Mammary epithelial cell (primary cell): Measurements from ENCODE around the gene HOMER2.

Experiments used
- EZH2 ChIP-seq: IDR thresholded peaks from 2 replicates; pipeline ENCODE4 v1.6.1; 2012; ENCODE audit warnings: low read length, inconsistent platforms, borderline replicate concordance
- TF ChIP-seq, protein P1 (sequence below), 2 donors: IDR thresholded peaks in 1 of 2; conservative IDR thresholded peaks in 1 of 2; 2 replicates each; pipeline ENCODE4 v1.5.1; 2011 to 2012; ENCODE audit warnings: inconsistent platforms in 2 of 2, low read length in 2 of 2, mild to moderate bottlenecking in 2 of 2, control low read depth in 1 of 2, low read depth in 1 of 2; ENCODE audit not compliant: insufficient read depth in 1 of 2; ENCODE audit errors: extremely low read depth in 1 of 2

DNA sequence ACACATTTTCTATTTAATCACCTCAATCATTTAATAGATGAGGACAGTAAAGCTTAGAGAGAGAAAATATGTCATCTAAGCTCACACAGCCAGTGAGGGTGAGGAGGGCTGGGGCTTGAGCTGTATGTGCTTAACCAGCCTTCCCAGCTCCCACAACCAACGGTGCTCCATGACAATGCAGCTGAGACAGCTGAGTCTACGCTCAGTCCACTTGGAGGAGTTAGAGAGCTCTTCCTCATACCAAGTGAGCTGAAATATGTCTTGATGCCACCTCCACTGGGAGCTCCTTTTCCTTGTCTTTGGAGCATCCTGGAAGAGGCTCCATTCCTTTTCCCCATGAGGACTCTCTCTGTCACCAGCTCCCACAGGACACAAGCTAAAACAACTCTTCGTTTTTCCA is 9.3 kb downstream of the HOMER2 start:
- no peak for TF ChIP-seq EZH2
- TF ChIP-seq, protein P1, sequence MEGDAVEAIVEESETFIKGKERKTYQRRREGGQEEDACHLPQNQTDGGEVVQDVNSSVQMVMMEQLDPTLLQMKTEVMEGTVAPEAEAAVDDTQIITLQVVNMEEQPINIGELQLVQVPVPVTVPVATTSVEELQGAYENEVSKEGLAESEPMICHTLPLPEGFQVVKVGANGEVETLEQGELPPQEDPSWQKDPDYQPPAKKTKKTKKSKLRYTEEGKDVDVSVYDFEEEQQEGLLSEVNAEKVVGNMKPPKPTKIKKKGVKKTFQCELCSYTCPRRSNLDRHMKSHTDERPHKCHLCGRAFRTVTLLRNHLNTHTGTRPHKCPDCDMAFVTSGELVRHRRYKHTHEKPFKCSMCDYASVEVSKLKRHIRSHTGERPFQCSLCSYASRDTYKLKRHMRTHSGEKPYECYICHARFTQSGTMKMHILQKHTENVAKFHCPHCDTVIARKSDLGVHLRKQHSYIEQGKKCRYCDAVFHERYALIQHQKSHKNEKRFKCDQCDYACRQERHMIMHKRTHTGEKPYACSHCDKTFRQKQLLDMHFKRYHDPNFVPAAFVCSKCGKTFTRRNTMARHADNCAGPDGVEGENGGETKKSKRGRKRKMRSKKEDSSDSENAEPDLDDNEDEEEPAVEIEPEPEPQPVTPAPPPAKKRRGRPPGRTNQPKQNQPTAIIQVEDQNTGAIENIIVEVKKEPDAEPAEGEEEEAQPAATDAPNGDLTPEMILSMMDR (conservative IDR thresholded peaks at IDR 0.05 in 1 of 2, IDR thresholded peaks at IDR 0.05 in 1 of 2; ENCODE audit: extremely low read depth in 1 of 2, insufficient read depth in 1 of 2, low read depth in 1 of 2, low read length in 2 of 2) = peak in 1 of 2 donors; percentile 19
